Parathyroid adenoma (tissue), 2 donors: ENCODE data around the gene DLGAP1.

Experiments
- H2AFZ ChIP-seq: fragments of 300-600 bp; sonication (generic); one replicate; pipeline ENCODE4 v1.7.0; 2017; ENCODE audit warnings: antibody characterized with exemption, mild to moderate bottlenecking
- H3K27ac ChIP-seq: fragments of 300-600 bp; sonication (generic); one replicate; pipeline ENCODE4 v1.7.0; 2017
- H3K27me3 ChIP-seq: fragments of 300-600 bp; sonication (generic); one replicate; pipeline ENCODE4 v1.7.0; 2017; ENCODE audit warnings: low read length; ENCODE audit not compliant: control insufficient read depth, insufficient read depth
- H3K36me3 ChIP-seq: fragments of 300-600 bp; sonication (generic); one replicate; pipeline ENCODE4 v1.7.0; 2017; ENCODE audit warnings: low read length; ENCODE audit not compliant: control insufficient read depth, insufficient read depth
- H3K4me1 ChIP-seq: fragments of 300-600 bp; sonication (generic); one replicate; pipeline ENCODE4 v1.7.0; 2017; ENCODE audit warnings: control low read depth
- H3K4me2 ChIP-seq: fragments of 300-600 bp; sonication (generic); one replicate; pipeline ENCODE4 v1.7.0; 2017; ENCODE audit warnings: low read length
- H3K4me3 ChIP-seq: fragments of 300-600 bp; sonication (generic); one replicate; pipeline ENCODE4 v1.7.0; 2017; ENCODE audit warnings: low read depth, low read length
- H3K79me2 ChIP-seq: fragments of 300-600 bp; sonication (generic); one replicate; pipeline ENCODE4 v1.7.0; 2017; ENCODE audit warnings: control low read depth
- H3K9ac ChIP-seq: fragments of 300-600 bp; sonication (generic); one replicate; pipeline ENCODE4 v1.7.0; 2017; ENCODE audit warnings: mild to moderate bottlenecking
- H3K9me3 ChIP-seq: fragments of 300-600 bp; sonication (generic); one replicate; pipeline ENCODE4 v1.7.0; 2017; ENCODE audit warnings: low read length; ENCODE audit not compliant: control insufficient read depth
- TF ChIP-seq, protein P1 (sequence below): fragments of 300-600 bp; sonication (generic); IDR thresholded peaks from one replicate; pipeline ENCODE4 v1.7.0; 2017; ENCODE audit warnings: antibody characterized with exemption, mild to moderate bottlenecking
- donor health status: primary hyperparathyroidism.

Gene DLGAP1

DNA sequence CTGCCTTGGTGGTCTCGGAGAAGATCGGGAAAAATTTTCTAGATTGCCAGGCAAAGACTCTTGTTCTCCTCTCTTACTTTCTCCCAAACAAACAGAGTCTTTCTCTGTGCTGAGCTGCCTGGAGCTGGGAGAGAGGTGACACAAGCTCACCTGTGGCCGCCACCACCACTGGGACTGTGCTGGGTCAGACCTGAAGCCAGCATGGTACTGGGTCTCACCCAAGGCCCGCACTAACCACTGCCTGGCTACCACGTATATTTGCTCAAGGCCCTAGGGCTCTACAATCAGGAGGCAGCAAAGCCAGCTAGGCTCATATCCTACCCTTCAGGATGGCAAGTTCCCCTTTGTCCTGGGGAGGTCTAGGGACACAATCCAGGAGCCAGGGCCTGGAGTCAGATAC, 312.2 kb downstream of the DLGAP1 start:
- no peaks in the 10 kb centered on the region for H3K36me3 ChIP-seq

DNA sequence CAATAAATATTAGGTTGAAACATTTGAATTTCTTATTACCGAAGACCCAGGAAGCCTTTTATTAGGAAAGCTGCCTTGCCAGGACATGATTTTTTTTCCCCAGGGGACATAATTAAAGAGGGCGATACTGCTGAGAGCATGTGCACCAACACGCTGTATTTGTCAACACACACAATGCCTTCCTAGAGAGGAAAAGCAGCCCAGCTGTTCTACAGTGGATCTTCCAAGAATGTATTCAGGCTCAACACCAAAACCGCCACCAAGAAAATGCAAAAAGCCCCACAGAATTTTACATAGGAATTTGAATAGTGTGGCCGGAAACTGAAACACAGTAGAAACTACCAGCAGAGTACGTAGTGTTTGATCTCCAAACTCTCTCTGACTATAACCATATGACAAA, 320.4 kb downstream of the DLGAP1 start:
- no peaks in the 10 kb centered on the region for H3K36me3 ChIP-seq
- H3K4me2 ChIP-seq = no peak overlapping the region
- H3K27ac ChIP-seq = no peak overlapping the region
- H3K4me1 ChIP-seq = no peaks in the 10 kb centered on the region
- no peaks in the 10 kb centered on the region for H3K79me2 ChIP-seq
- H3K4me3 ChIP-seq = no peak overlapping the region
- H2AFZ ChIP-seq = no peak overlapping the region
- H3K9ac ChIP-seq = no peak overlapping the region
- H3K9me3 ChIP-seq = no peaks in the 10 kb centered on the region
- TF ChIP-seq, protein P1, sequence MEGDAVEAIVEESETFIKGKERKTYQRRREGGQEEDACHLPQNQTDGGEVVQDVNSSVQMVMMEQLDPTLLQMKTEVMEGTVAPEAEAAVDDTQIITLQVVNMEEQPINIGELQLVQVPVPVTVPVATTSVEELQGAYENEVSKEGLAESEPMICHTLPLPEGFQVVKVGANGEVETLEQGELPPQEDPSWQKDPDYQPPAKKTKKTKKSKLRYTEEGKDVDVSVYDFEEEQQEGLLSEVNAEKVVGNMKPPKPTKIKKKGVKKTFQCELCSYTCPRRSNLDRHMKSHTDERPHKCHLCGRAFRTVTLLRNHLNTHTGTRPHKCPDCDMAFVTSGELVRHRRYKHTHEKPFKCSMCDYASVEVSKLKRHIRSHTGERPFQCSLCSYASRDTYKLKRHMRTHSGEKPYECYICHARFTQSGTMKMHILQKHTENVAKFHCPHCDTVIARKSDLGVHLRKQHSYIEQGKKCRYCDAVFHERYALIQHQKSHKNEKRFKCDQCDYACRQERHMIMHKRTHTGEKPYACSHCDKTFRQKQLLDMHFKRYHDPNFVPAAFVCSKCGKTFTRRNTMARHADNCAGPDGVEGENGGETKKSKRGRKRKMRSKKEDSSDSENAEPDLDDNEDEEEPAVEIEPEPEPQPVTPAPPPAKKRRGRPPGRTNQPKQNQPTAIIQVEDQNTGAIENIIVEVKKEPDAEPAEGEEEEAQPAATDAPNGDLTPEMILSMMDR = no peak
- H3K27me3 ChIP-seq = no peaks in the 10 kb centered on the region

More for the DNA sequence above, 312.2 kb downstream of the DLGAP1 start:
- Histone ChIP-seq H3K27ac (no peak overlapping the region), H3K4me3 (no peak overlapping the region), H3K4me1 (no peaks in the 10 kb centered on the region), H3K27me3 (no peaks in the 10 kb centered on the region), H2AFZ (no peak overlapping the region), H3K79me2 (no peaks in the 10 kb centered on the region), H3K9ac (no peak overlapping the region), H3K4me2 (no peak overlapping the region), H3K9me3 (no peaks in the 10 kb centered on the region)
- TF ChIP-seq, protein P1 = no peak

DNA sequence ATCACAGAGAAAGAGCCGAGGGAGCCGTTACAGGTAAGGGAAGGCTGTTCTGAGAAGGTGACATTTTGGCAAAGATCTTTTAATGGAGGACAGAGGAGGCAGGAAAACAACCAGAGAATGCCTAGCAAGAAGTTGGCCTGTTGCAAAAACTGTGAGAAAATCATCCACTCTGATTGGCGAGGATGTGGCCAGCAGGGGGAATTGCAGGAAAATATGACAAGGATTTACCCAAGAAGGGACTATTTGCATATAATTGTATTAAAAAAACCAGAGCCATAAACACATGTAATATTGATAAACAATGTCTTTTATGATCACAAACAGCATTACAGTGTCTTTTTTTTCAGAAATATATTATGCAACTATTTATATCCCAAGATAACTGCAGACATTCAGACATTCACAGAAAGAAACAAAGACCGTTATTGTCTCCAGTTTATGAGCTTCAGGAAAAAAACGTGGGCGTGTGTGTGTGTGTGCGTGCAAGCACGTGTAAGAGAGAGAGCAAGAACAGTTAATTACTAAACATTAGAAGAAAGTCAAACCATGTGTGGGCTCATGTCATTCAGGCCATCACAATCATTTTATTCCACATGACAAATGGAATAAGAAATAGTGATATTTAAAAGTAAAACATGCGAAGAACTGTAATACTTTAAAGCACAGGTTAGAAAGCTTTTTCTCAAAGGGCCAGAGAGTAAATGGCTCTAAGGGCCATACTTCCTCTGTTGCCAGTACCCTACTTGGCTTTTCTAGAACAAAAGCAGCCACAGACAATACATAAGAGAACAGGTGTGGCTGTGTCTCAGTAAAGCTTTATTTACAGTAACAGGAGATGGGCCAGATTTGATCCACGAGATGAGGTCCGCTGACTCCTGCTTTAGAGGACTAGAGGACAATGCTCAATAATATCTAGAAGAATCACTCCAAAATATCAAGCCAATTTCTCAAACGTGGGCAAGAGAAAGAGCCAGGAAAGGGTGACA, 324.1 kb downstream of the DLGAP1 start:
- H3K4me2 ChIP-seq = no peak overlapping the region
- no peaks in the 10 kb centered on the region for H3K79me2 ChIP-seq
- H3K4me1 ChIP-seq = no peaks in the 10 kb centered on the region
- no peak overlapping the region for H3K4me3 ChIP-seq
- no peaks in the 10 kb centered on the region for H3K27me3 ChIP-seq
- no peak overlapping the region for H2AFZ ChIP-seq
- no peaks in the 10 kb centered on the region for H3K9me3 ChIP-seq
- H3K36me3 ChIP-seq = no peaks in the 10 kb centered on the region
- no peak overlapping the region for H3K9ac ChIP-seq
- TF ChIP-seq, protein P1 = no peak
- no peak overlapping the region for H3K27ac ChIP-seq

DNA sequence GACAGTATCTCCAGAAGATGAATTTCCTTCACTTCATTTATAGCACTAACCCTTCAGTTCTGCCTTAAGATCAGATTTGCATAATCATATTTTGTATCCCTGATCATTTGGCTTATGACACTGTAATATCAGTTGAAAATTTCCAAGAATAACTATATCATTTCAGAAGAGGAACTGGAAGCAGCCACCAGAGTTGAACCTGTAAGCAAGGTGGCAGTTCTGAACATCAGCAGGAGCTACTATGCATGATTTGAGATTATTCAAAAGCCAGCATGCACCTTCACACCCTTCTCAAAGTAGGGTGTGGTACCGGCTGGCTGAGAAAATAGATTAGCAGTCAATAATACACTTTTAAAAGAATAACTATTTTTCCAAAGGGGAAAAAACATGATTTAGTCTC, 328.2 kb downstream of the DLGAP1 start:
- no peak overlapping the region for H3K4me3 ChIP-seq
- no peaks in the 10 kb centered on the region for H3K27me3 ChIP-seq
- no peaks in the 10 kb centered on the region for H3K36me3 ChIP-seq
- H3K9ac ChIP-seq = no peak overlapping the region
- TF ChIP-seq, protein P1 = no peak
- no peak overlapping the region for H3K4me2 ChIP-seq
- no peaks in the 10 kb centered on the region for H3K9me3 ChIP-seq
- H3K27ac ChIP-seq = no peak overlapping the region
- no peaks in the 10 kb centered on the region for H3K79me2 ChIP-seq
- H3K4me1 ChIP-seq = no peaks in the 10 kb centered on the region
- H2AFZ ChIP-seq = no peak overlapping the region
